HL-60/S4 treated with phorbol 12-myristate 13-acetate at 8.2 ng/mL for 4 days and 3 days (cell line): Measurements from ENCODE around the gene CDHR3.
"Not testable (repeated sequence)": the region's sequence is repeated elsewhere in the genome, so short reads cannot be mapped to it uniquely, and the experiment has no call there.

ENCODE experiments used
- in situ Hi-C: fragments of 300-500 bp; cut with MboI; formaldehyde crosslinking; loops from 2 replicates; pipeline ENCODE4 v1.15.0; 2022; ENCODE audit warnings: low sequenced_read_pairs

Gene CDHR3

DNA sequence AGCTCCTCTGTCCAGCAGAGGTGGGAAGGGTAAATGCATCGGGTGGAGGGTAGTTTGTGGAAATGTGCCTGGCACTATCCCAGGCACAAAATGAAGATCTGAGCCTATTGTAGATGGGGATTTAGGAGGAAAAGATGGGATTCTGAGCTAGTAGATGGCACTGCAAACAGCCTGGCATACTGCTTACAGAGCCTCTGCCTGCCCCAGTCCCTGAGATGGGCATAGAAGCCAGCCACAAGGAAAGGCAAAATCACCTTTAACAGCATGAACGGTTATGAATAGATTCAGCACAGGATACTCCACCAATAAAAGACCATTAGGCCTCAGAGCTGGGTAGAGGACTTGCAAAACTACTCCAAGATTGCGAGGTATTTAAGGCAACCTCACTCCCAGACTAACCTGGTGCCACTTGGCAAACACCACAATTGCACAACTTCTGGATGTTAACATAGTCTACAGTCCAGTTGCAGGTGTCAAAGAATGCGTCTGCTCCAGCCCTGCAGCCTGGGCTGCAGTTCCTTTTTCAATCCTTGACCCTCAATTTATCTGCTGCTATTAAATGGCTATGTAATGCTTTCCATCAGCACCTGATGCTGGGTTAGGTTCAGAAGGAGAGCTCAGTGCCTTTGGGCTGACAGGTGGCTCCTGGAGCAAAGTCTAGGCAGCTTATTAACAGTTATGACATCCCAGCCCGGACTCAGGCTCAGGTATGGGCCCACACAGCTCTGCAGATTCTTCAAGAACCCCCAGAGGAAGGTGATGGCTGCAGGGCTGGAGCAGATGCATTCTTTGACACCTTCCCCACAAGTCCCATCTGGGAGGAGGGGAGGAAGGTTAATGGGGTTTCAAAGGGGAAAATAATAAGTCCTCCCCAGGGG is 34.0 kb downstream of the CDHR3 start:
- in situ Hi-C loops, result no loop called here

DNA sequence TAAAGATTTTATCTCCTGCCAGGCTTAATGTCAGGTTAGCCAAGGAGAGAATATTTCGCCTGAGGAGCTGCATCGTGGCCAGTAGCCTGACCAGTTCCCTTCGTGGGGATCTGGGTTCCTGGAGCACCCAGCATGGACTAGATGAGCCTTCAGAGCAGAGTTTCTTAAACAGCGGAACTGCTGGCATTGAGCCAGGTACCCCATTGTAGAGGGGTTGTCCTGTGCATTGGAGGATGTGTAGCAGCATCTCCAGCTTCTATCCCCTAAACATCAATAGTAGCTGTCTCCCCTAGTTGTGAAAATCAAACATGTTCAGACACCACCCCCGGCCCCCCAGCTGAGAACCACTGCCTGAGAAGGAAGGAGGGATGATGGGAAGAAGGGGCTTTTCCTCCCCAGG is 36.2 kb downstream of the CDHR3 start:
- in situ Hi-C loops, result no loop called here

DNA sequence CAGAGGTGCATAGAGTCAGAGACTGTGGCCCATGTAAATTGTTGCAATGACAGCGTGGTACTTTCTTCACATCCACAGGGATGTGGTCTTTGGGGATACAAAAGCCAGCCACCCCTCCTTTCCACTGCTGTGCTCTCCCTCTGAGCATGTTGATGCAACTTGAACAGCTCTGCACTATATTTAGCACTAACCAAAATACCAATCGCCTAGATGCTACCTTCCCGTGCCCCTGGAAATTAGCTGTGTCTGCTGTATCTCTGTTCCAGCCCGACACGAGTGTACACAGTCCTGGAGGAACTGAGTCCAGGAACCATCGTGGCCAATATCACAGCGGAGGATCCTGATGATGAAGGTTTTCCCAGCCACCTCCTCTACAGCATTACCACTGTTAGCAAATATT is 38.1 kb downstream of the CDHR3 start:
- in situ Hi-C loops, result no loop called here

DNA sequence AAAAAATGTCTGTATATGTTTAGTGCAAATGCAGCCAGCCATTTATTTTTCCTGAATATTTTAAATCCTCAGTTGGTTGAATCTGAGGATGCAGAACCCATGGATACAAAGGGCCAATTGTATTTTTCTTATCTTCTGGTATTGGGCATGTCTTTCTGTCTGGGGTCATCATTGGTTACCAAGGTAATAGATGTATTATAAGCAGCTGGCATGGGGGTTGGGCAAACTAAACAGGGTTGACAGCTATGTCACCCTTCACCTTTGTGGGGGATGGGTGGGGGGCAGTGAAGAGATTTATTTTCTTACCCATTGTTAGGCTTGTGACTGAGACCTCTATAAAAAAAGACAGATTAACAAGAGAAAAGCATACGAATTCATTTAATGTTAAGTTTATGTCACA is 38.8 kb downstream of the CDHR3 start:
- in situ Hi-C loops, result no loop called here

DNA sequence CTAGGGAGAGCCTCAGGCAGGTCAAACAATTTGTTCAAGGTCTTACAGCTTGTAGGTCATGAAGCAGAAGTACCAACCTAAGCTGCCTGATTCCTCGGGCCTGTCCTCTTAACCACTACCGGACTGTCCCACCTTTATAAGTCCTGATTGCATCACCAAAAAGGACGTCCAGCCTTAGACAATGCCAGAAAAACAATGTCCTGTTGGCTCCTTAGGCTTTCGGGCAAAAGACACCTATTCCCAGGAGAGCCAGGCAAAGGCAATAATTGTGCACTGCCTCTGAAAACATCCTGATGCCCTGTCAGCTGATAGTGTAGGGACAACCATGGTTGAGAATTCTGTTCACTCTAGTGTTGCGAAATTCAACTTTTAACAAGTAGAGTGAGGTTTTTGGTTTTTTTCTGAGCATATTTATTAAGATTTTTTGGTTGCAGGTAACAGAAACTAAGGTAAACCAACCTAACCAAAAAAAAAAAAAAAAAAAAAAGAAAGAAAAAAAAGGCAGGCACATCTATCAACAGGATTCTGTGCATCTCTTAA is 40.5 kb downstream of the CDHR3 start:
- in situ Hi-C loops, result no loop called here

DNA sequence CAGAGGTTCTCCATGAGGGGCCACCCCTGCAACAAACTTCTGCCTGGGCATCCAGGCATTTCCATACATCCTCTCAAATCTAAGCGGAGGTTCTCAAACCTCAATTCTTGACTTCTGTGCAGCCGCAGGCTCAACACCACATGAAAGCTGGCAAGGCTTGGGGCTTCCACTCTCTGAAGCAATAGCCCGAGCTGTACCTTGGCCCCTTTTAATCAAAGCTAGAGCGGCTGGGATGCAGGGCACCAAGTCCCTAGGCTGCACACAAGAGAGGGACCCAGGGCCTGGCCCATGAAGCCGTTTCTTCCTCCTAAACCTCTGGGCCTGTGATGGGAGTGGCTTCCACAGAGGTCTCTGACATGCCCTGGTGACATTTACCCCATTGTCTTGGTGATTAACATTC is 43.8 kb downstream of the CDHR3 start:
- in situ Hi-C loops, result no loop called here

DNA sequence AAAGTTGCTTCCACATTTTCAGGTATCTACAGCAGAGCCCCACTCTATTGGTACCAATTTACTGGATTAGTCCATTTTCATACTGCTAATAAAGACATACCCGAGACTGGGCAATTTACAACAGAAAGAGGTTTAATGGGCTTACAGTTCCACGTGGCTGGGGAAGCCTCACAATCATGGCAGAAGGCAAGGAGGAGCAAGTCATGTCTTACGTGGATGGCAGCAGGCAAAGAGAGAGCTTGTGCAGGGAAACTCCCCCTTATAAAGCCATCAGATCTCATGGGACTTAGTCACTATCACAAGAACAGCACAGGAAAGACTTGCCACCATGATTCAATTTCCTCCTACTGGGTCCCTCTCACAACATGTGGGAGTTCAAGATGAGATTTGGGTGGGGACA is 44.7 kb downstream of the CDHR3 start:
- in situ Hi-C loops, result not testable (repeated sequence)

DNA sequence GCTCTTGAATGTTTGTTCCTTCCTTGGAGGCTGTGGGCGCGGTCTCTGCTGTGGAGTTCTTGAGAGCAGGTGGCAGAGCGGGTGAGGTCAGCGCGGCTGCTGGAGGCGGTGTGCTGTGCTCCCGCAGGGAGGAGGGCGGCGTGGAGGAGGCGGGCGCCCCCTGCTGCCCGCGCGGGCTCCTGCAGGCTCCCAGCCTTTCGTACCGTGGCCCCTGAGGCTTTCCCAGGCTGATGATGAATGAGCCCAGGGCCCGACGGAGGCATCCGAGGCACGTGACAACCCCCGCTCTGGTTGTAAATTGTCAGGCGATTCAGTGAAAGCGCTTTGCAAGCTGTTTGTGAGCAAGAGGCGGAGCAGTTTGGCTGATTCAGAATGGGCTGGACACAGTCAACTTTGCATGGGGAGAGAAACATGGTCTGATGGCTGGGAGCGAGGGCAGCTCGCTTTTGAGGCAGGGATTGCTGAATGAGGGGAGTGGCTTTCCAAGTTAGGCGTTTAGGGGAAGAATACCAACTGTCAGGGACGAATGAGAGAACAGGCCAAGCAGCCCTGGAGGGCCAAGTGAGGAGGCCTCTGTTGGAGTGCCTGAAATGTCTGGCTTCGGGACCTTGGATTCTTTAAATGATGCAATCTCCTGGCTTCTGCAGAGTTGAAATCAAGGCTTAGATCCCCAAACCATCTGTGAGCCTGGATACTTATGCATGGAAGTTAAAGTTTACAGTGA is 46.6 kb downstream of the CDHR3 start:
- in situ Hi-C loops, result no loop called here

DNA sequence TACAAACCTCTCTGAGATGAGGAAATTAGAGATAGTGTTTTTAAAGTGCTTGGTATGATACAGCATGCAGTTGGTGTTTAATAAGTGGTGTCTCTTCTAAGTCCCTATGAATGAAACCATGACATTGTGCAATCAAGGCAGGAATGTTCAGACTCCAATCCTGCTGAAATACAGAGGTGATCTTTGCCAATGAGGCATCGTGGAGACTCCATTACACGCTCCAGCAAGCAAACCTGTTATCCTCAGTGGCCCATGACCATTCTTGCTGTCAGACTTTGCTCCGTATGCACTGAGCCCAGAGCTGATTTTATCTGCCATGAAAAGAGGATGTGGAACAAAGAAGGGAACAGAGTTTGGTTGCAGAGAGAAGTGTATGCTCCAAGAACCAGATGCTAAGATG is 47.3 kb downstream of the CDHR3 start:
- in situ Hi-C loops, result no loop called here

DNA sequence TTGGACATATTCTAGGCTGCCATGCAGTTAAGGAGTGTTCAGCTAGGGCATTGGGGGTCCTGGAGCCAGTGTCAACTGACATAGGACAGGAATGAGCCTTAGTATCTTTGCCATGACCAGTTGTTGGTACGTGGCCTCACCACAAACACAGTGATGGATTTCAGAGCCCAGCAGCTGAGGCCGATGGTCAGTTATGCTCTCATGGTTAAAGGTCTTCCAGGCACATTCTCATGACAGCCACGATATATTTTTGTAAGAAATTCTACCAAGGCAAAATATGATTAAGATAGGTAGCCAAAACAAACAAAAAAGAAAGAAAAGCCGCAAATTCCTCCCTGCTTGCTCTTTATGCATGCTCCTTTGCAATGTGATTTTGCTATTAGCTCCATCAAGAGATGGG is 47.8 kb downstream of the CDHR3 start:
- in situ Hi-C loops, result no loop called here

DNA sequence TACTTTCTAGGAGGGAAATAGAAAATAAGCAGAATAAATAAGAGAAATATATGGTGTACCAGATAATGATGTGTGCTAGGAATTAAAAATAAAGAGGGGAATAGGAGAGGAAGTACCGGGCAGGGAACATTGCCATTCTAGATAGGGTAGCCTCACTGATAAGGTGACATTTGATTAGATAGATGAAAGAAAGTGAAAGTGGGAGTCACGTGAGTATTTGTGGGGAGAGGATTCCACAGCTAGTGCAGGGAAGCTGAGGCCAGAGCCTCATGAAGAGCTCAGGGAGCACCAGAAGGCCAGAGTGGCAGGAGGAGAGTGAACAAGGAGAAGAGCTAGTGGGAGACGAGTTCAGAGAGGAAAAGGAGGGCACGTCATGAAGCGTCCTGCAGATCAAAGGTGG is 49.1 kb downstream of the CDHR3 start:
- in situ Hi-C loops, result no loop called here

DNA sequence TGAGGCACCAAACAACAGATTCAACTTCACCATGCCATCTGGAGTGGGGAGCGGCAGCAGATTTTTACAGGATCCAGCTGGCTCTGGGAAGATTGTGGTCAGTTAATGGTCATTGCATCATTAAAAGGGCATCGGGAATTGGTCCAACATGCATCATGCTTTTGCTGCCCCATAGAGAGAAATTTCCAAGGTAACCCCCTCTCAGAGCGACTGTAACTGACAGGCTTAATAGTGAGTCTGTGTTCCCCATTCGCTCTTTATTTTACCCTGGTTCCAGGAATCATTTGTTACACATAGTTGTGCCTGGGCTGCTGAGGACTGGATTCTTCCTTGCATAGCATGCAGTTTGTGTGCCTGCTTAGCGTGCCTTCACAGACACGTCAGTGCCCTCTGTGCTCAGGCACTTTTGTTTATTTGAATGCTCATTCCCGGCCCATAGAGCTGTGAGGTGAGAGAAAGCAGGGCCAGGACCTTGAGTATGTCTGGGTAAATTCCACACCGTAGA is 49.9 kb downstream of the CDHR3 start:
- in situ Hi-C loops, result no loop called here

DNA sequence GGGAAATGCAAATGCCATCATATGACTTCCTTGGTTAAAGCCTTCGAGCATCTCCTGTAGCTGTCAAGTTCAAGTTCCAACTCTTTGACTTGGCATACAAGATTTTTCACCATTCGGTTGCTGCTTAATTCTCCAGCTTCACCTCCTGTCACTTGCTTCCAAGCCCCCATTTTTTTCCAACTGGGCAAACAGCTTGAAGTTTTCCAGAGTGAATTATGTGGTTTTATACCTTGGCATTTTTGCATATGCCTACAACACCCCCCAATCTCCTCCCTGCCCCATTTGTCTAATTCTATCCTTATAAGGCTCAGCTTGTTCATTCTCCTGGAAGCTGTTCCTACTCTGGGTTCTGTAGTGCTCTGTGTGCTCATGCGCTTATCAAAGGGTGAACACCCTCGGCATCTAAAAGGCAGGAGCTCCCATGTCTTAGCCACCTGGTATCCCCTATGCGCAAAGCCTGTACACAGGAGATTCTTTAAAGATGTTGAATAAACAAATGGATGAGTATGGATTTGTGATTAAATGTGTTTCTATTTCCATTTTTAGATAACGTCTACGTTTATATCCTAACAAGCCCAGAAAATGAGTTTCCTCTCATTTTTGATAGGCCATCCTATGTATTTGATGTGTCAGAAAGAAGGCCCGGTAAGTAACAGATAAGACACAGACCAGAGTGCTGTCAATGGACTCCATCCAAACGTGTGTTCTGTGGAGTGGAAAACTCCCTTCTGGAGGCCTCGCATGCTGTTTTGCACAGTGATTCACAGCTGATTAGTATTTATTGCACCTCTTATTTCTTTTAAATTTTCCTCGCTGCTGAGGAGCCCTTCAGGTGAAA is 52.5 kb downstream of the CDHR3 start:
- in situ Hi-C loops, result no loop called here

DNA sequence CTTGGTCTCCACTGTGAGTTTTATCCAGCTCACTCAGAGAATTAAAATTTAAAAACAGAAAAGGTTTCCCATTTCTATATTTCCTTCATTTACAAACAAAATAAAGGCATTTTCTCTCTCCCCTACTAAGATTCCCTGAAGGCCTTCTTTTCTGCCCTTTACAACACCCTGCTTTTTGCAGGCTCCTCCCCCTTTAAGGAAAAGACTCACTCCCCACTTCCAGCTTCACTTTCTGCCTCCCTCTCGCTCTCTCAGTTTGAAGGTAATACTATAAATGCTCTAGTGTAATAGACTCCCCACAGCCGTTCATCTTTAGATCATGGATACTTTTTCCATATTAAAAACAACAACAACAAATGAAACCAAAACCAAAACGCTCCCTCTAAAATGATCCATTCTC is 53.3 kb downstream of the CDHR3 start:
- in situ Hi-C loops, result no loop called here

DNA sequence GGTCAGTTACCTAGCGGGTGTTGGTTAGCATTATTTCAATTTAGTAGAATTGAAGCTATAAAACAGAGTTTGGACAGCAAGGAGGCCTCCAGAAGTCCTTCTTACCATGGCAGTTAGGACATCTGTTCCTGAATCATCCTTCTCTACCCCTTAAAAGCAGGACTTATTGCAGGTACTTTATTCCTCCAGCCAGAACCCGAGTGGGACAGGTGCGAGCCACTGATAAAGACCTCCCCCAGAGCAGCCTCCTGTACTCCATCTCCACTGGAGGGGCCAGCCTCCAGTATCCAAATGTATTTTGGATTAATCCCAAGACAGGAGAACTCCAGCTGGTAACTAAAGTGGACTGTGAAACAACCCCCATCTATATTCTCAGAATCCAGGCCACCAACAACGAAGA is 54.6 kb downstream of the CDHR3 start:
- in situ Hi-C loops, result no loop called here

DNA sequence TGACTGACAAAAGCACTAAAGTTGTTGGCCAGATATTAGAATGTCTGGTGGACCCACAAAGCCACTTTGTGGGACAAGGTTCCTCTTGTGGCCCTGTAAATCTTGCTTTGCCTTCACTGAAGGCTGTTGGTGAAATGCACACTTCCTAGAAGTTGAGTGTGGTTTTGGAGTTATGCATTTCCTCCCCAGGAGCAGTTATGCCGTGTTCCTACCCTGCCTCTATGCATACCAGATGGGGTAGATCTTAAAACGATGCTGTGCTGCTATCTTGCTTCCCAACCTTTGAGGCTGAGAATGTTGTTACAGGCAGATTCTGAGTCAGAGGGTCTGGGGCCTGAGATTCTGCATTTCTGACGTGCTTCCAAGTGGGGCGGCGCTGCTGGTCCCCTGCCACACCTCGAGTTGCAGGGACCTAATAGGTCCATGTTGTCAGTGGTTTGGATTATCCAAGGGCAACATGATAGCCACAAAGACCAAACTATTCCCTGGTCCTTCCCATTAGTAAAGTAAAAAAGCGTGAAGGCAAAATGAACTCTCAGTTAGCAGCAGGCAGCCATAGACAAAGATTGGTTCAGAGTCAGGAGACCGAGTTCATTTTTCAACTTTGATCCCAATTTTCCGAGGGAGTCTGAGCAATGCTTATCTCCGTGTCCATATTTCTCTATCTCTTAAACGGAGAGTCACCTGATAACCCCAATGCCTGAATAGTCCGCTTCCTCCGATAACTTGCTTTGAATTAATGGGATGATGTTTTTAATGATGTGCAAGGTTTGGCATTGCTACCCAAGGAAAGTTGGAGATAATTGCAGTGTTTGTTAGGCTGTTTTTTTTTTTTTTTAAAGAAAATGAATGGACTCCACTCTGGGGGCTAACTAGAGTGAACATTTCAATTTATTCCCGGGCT is 55.8 kb downstream of the CDHR3 start:
- in situ Hi-C loops, result no loop called here

DNA sequence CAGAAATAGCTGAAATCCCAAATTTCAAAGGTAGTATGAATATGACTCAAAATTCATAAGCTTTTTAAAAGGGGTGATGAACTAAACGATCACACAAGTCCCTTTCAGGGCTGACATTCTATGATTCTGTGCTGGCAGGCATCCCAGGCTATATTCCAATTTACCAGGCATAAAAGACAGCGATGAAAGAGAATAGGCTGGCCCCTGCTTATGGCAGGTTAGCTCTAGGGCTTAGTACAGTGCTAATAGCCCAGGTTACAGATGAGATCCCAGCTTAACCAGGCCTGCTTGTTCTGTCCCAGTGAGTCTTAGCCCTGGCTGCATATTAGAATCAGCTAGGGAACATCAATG is 56.4 kb downstream of the CDHR3 start:
- in situ Hi-C loops, result no loop called here

DNA sequence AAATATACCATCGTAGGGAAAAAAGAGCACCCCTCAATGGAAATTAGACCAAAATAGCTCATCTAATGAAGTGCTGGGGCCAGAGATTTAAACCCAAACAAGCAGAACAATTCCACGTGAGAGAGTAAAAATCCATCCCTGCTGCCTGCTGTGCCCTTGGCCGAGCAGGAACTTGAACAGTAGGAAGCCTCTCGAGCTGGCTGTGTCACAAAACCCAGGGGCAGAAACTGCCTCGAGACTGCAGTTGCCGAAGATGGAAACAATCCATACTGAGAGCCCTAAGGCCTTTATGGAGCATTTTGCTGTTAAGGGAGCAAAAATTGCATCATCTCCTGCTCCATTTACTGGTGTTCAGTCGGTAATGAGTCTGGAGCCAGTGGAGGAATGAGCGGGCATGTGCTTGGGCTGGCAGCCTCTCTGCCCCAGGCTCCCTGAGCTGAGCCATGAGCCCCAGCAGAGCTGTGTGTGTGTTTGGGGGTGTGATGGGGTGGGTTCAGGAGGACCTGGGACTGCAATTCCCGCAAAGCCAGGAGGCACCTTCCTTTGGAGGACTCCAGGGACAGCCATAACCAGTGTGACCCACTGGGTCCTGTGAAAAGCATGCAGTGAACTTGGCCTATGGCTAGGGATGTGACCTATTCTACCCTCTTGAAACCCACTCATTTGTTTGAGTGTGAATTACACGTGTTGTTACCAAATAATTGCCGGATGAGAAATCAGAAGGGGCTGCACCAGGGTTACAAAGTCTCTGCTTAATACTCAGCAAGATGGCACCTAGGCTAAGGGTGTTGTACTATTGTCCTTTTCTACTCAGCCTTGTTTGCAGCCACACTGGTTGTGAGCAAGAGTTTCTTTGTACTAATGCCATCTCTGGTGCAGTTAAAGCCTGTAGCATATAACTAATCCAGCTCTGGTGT is 58.3 kb downstream of the CDHR3 start:
- in situ Hi-C loops, result no loop called here

DNA sequence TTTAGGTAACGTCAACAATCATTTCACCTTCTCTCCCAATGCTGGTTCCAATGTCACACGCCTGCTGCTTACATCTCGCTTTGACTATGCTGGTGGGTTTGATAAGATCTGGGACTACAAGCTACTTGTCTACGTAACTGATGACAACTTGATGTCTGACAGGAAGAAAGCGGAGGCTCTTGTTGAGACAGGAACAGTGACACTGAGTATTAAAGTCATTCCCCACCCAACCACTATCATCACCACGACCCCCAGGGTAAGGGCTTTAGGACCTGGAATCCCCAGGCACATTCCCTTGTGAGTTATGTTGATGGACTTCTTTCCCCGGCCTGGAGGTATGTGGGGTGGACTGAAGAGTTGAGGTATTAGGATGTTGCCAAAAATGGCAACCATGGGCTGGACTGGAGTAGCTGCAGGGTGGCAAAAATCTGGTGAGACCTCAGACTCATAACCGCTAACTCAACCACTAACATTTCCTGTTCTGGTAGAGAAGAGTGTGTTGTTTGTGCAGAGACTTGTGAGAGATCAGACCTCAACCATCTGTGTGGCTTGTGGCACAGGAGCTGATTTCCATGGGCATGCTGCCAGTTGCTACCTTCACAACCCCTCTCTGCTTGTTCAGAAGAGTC is 59.2 kb downstream of the CDHR3 start:
- in situ Hi-C loops, result no loop called here
